Fibroblast of lung (primary cell): ENCODE data around the gene TRIM43B. TPM values are rescaled to one million over a fixed set of nuclear protein-coding genes. Genes with fewer than 3 reads are reported as not detected.
"Not testable (repeated sequence)": the region's sequence is repeated elsewhere in the genome, so short reads cannot be mapped to it uniquely, and the experiment has no call there.

Experiments
- DNase-seq, 2 donors: peaks; one replicate each; pipeline versions ENCODE4 v3.0.0 to v3.0.0-alpha.2; 2010; ENCODE audit warnings: low read depth in 2 of 2
- H2AFZ ChIP-seq: 2 replicates; pipeline ENCODE4 v1.5.1; 2012; ENCODE audit warnings: low read length, control low read depth, inconsistent platforms
- H3K27ac ChIP-seq: 2 replicates; pipeline ENCODE4 v1.5.1; 2011; ENCODE audit warnings: low read length, control low read depth; ENCODE audit not compliant: insufficient read depth
- H3K27me3 ChIP-seq: 2 replicates; pipeline ENCODE4 v1.5.1; 2011; ENCODE audit warnings: mild to moderate bottlenecking, low read length; ENCODE audit not compliant: control insufficient read depth, insufficient read depth
- H3K36me3 ChIP-seq: 2 replicates; pipeline ENCODE4 v1.5.1; 2011; ENCODE audit warnings: low read length; ENCODE audit not compliant: control insufficient read depth, insufficient read depth
- H3K4me1 ChIP-seq: 2 replicates; pipeline ENCODE4 v1.5.1; 2011; ENCODE audit warnings: low read length; ENCODE audit not compliant: control insufficient read depth, insufficient read depth; ENCODE audit errors: extremely low read depth
- H3K4me2 ChIP-seq: 2 replicates; pipeline ENCODE4 v1.5.1; 2011; ENCODE audit warnings: low read length, control low read depth; ENCODE audit not compliant: insufficient read depth; ENCODE audit errors: extremely low read depth
- H3K4me3 ChIP-seq, 4 experiments: fragments of 200-600 bp in 1 of 4; sonication (generic) in 1 of 4; replicated peaks in 1 of 4; 2 replicates each; pipeline ENCODE4 v1.5.1; 2011 to 2016; ENCODE audit warnings: low read length in 4 of 4, low read depth in 3 of 4, mild to moderate bottlenecking in 3 of 4, control low read depth in 2 of 4, inconsistent platforms in 1 of 4, mixed read lengths in 1 of 4; ENCODE audit not compliant: insufficient read depth in 1 of 4; ENCODE audit errors: control extremely low read depth in 1 of 4
- H3K79me2 ChIP-seq: 2 replicates; pipeline ENCODE4 v1.5.1; 2012; ENCODE audit warnings: mild to moderate bottlenecking, low read length, inconsistent platforms; ENCODE audit not compliant: control insufficient read depth, insufficient read depth
- H3K9ac ChIP-seq: 2 replicates; pipeline ENCODE4 v1.5.1; 2011; ENCODE audit warnings: mild to moderate bottlenecking, low read length, control low read depth; ENCODE audit not compliant: insufficient read depth
- H3K9me3 ChIP-seq: 2 replicates; pipeline ENCODE4 v1.5.1; 2012; ENCODE audit warnings: low read depth, low read length; ENCODE audit not compliant: control insufficient read depth, insufficient read depth
- H4K20me1 ChIP-seq: 2 replicates; pipeline ENCODE4 v1.5.1; 2011; ENCODE audit warnings: low read length; ENCODE audit not compliant: control insufficient read depth, insufficient read depth; ENCODE audit errors: extremely low read depth
- EZH2 ChIP-seq: IDR thresholded peaks from 2 replicates; pipeline ENCODE4 v1.5.1; 2012; ENCODE audit warnings: low read length, control low read depth, mild to moderate bottlenecking; ENCODE audit errors: missing control alignments
- polyA minus RNA-seq: library from RNA; depleted of rRNA, polyadenylated mRNA; stranded (reverse); fragments of >200 nt; gene quantifications from 2 replicates; pipeline ENCODE4 v1.2.3, GENCODE V29; 2011; ENCODE audit warnings: low replicate concordance
- polyA plus RNA-seq, 2 donors: library from polyadenylated mRNA; depleted of rRNA in 1 of 2; stranded (reverse) in 1 of 2; unstranded in 1 of 2; fragments of >200 nt; gene quantifications; 2 replicates each; pipeline ENCODE4 v1.2.1, GENCODE V29; 2011 to 2012; ENCODE audit warnings: missing spikeins in 1 of 2
- total RNA-seq: library from RNA; depleted of rRNA; stranded (reverse); fragments of >200 nt; gene quantifications from 2 replicates; pipeline ENCODE4 v1.2.1, GENCODE V29; 2014
- TF ChIP-seq, protein P1 (sequence below), 2 donors: IDR thresholded peaks in 1 of 2; conservative IDR thresholded peaks in 1 of 2; 1 replicate in 1 of 2; 2 replicates in 1 of 2; pipeline ENCODE4 v1.5.1; 2011 to 2012; ENCODE audit warnings: low read length in 2 of 2, control low read depth in 1 of 2, inconsistent platforms in 1 of 2, low read depth in 1 of 2, mild to moderate bottlenecking in 1 of 2

The TRIM43B gene
- total RNA-seq = not detected in 2 replicates
- polyA plus RNA-seq = not detected in 2 replicates
- not detected in 2 replicates for polyA plus RNA-seq (2012)
- polyA minus RNA-seq = not detected in 2 replicates

DNA sequence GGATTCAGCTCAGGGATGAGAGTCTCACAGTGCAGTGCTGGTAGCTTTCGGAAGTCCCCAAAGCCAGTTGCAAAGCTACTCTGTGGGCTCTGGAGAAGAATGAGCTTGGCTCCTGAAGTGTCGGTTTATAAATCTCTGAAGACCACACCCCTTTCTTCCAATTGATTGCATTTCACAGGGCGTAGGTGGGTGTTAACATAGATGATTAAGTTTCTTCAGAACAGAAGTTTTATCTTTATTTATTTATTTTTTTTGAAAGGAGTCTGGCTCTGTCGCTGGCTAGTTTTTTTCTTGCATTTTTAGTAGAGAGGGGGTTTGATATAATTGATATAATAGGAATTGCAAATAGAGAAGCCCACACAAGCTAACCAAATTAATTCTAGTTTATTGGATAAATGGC lies at the start of gene TRIM43B:
TRIM43B (minus strand) TSS at position 101 of the 400 bp plus-strand sequence. CDS start 2,040 bp downstream, outside the sequence.
- not testable (repeated sequence) for H3K4me1 ChIP-seq, H4K20me1 ChIP-seq, H3K79me2 ChIP-seq, H3K9me3 ChIP-seq, H3K36me3 ChIP-seq, H3K27me3 ChIP-seq, H2AFZ ChIP-seq, H3K4me3 ChIP-seq, DNase-seq, H3K27ac ChIP-seq, H3K4me2 ChIP-seq, H3K9ac ChIP-seq

DNA sequence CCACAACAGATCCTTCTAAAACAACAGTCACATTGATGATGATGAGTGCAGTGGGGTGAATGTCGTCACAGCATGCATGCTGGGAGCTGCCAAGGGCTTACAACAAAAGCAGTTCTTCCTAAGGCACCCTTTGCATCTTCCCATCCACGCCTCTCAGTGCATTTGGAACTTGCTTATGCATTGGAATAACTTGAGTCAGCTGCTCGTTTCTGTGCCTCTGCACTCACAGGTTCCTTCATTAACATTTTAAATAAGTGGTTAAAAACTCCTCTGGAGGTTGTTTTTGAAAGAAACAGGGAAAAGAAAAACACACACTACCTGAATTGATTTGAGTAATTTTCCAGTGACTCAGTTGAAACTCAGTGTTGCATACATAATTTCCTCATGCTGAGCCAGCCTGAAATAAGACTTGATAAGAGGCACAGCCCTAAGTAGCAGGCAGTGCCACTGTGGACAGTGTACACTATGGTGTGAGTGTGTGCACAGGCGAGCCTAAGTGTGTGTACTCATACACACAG lies 46.8 kb upstream of the TRIM43B start:
- Histone ChIP-seq H3K9me3 (no peaks in the 10 kb centered on the region), H3K27ac (no peak overlapping the region), H3K4me2 (no peak overlapping the region), H3K79me2 (peaks cover 7% of the 10 kb centered on the region), H3K4me3 (no peak overlapping the region), H3K27me3 (no peaks in the 10 kb centered on the region), H4K20me1 (no peaks in the 10 kb centered on the region), H2AFZ (no peak overlapping the region), H3K4me1 (no peaks in the 10 kb centered on the region), H3K9ac (no peak overlapping the region), H3K36me3 (peaks cover 4% of the 10 kb centered on the region)
- DNase-seq = peak in 1 of 2 donors; percentile 72
- TF ChIP-seq EZH2 = no peak
- TF ChIP-seq, protein P1, sequence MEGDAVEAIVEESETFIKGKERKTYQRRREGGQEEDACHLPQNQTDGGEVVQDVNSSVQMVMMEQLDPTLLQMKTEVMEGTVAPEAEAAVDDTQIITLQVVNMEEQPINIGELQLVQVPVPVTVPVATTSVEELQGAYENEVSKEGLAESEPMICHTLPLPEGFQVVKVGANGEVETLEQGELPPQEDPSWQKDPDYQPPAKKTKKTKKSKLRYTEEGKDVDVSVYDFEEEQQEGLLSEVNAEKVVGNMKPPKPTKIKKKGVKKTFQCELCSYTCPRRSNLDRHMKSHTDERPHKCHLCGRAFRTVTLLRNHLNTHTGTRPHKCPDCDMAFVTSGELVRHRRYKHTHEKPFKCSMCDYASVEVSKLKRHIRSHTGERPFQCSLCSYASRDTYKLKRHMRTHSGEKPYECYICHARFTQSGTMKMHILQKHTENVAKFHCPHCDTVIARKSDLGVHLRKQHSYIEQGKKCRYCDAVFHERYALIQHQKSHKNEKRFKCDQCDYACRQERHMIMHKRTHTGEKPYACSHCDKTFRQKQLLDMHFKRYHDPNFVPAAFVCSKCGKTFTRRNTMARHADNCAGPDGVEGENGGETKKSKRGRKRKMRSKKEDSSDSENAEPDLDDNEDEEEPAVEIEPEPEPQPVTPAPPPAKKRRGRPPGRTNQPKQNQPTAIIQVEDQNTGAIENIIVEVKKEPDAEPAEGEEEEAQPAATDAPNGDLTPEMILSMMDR (conservative IDR thresholded peaks at IDR 0.05 in 1 of 2, IDR thresholded peaks at IDR 0.05 in 1 of 2; ENCODE audit: low read depth in 1 of 2, low read length in 2 of 2) = no peak

DNA sequence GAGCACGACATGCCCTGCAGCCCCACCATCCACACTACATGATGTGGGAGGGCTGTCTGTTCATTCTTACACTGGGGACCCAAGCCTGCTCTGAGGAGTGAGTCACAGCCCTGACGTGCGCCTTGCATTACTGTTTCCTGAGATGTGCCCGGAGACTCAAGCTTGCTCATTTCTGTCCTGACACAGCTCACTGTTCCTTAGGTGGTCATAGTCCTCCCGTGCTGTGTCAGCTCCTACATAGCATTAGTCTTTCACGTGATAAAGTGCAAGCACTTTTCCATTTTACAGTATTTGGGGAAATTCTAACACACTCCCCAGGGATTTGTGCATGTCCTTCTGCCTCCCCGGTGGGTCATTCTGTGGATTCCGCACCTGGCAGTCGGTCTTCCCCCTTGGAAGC lies 46.2 kb upstream of the TRIM43B start:
- no peaks in the 10 kb centered on the region for H3K27me3 ChIP-seq
- H3K9ac ChIP-seq = no peak overlapping the region
- no peaks in the 10 kb centered on the region for H3K9me3 ChIP-seq
- H3K4me2 ChIP-seq = no peak overlapping the region
- H2AFZ ChIP-seq = no peak overlapping the region
- peaks cover 7% of the 10 kb centered on the region for H3K79me2 ChIP-seq
- H3K36me3 ChIP-seq = peaks cover 4% of the 10 kb centered on the region
- no peaks in the 10 kb centered on the region for H4K20me1 ChIP-seq
- H3K4me3 ChIP-seq = no peak overlapping the region
- H3K4me1 ChIP-seq = peaks cover 3% of the 10 kb centered on the region
- no peak overlapping the region for H3K27ac ChIP-seq
- peak; percentile 26 to 89 for DNase-seq
- TF ChIP-seq, protein P1 (conservative IDR thresholded peaks at IDR 0.05 in 1 of 2, IDR thresholded peaks at IDR 0.05 in 1 of 2; ENCODE audit: low read depth in 1 of 2, low read length in 2 of 2) = no peak
- TF ChIP-seq EZH2 = no peak
